GM12878 (cell line): ENCODE results near the gene SERPINF2. TPM values are rescaled to one million over a fixed set of nuclear protein-coding genes. Genes with fewer than 3 reads are reported as not detected.

Experiments used
- ATAC-seq: fragments of 200-7000 bp; cut with Tn5 transposase; 3 replicates; pipeline ENCODE4 v1.9.1; 2020; ENCODE audit warnings: mild to moderate bottlenecking, moderate library complexity
- BruUV-seq: library from RNA; stranded (reverse); fragments of 400-500 nt; replicated peaks from 2 replicates; lab custom pipeline; 2021; lab: Mats Ljungman, UMichigan
- CTCF ChIA-PET: fragments of 300-600 bp; sonication (Branson Sonifier 250); formaldehyde crosslinking; extraction: SDS; loops from one replicate; lab custom pipeline; 2021; ENCODE audit warnings: inconsistent platforms; lab: Yijun Ruan, JAX
- POLR2A ChIA-PET: fragments of 350-600 bp; formaldehyde crosslinking; extraction: SDS; loops from one replicate; lab custom pipeline; 2021; ENCODE audit warnings: inconsistent platforms; lab: Charles Lee
- RAD21 ChIA-PET: fragments of 300-600 bp; sonication (Branson Sonifier 250); formaldehyde crosslinking; loops from one replicate; lab custom pipeline; 2023; ENCODE audit warnings: antibody characterized with exemption; ENCODE audit not compliant: unreplicated experiment; lab: Charles Lee
- SMC1A ChIA-PET: fragments of 300-600 bp; sonication (Branson Sonifier 250); formaldehyde crosslinking; loops from one replicate; lab custom pipeline; 2023; ENCODE audit not compliant: unreplicated experiment, uncharacterized antibody; lab: Charles Lee
- DNase-seq: peaks from one replicate; pipeline ENCODE4 v3.0.0-alpha.2; 2011; ENCODE audit warnings: low read depth, low spot score
- FAIRE-seq: peaks from 3 replicates; lab custom pipeline; 2011; peaks lifted over from hg19 to GRCh38; lab: Jason Lieb, UNC
- H2AFZ ChIP-seq: 2 replicates; pipeline ENCODE4 v1.6.0; 2011; ENCODE audit warnings: low read depth, low read length, control low read depth; ENCODE audit not compliant: control insufficient read depth
- H3K27ac ChIP-seq: 2 replicates; pipeline ENCODE4 v1.5.1; 2011; ENCODE audit warnings: control low read depth; ENCODE audit not compliant: control insufficient read depth, insufficient read depth
- H3K27me3 ChIP-seq, 2 experiments: replicated peaks in 1 of 2; 2 replicates each; pipeline versions ENCODE4 v1.6.0 to v1.6.1; 2011; ENCODE audit warnings: low read length in 1 of 2; ENCODE audit not compliant: control insufficient read depth in 2 of 2, insufficient read depth in 2 of 2
- H3K36me3 ChIP-seq, 2 experiments: 2 replicates each; pipeline ENCODE4 v1.5.1; 2011; ENCODE audit warnings: low read length in 1 of 2; ENCODE audit not compliant: control insufficient read depth in 2 of 2, insufficient read depth in 2 of 2
- H3K4me1 ChIP-seq: 2 replicates; pipeline ENCODE4 v1.6.1; 2011; ENCODE audit warnings: mild to moderate bottlenecking, low read length, moderate library complexity, mixed read lengths; ENCODE audit not compliant: control insufficient read depth, insufficient read depth
- H3K4me2 ChIP-seq: 2 replicates; pipeline ENCODE4 v1.6.0; 2011; ENCODE audit warnings: control low read depth; ENCODE audit not compliant: control insufficient read depth, insufficient read depth
- H3K4me3 ChIP-seq: fragments of 200-600 bp; sonication (generic); 2 replicates; pipeline ENCODE4 v1.5.1; 2016
- H3K79me2 ChIP-seq: 2 replicates; pipeline ENCODE4 v1.6.0; 2011; ENCODE audit warnings: low read length; ENCODE audit not compliant: control insufficient read depth, insufficient read depth
- H3K9ac ChIP-seq: 2 replicates; pipeline ENCODE4 v1.8.0; 2011; ENCODE audit warnings: low read length, control low read depth, mixed read lengths; ENCODE audit not compliant: control insufficient read depth, insufficient read depth
- H3K9me3 ChIP-seq: replicated peaks from 3 replicates; pipeline ENCODE4 v1.5.1; 2011; ENCODE audit warnings: mild to moderate bottlenecking, low read length; ENCODE audit not compliant: control insufficient read depth, insufficient read depth
- H4K20me1 ChIP-seq: 2 replicates; pipeline ENCODE4 v1.6.0; 2011; ENCODE audit not compliant: control insufficient read depth, insufficient read depth
- ASH2L ChIP-seq: fragments of 300-600, 200-600 bp; sonication (generic); IDR thresholded peaks from 2 replicates; pipeline ENCODE4 v1.6.1; 2017; ENCODE audit warnings: low read depth, mild to moderate bottlenecking, borderline replicate concordance
- ATF2 ChIP-seq: IDR thresholded peaks from 2 replicates; pipeline ENCODE4 v1.6.1; 2012; ENCODE audit warnings: low read length, inconsistent platforms
- CBFB ChIP-seq: IDR thresholded peaks from 2 replicates; pipeline ENCODE4 v1.6.1; 2016; ENCODE audit warnings: antibody characterized with exemption, low read depth
- EP300 ChIP-seq, 2 experiments: fragments of 150-350 bp in 1 of 2; IDR thresholded peaks; 2 replicates each; pipeline ENCODE4 v1.6.1; 2011 to 2012; ENCODE audit warnings: low read depth in 2 of 2, low read length in 2 of 2, borderline replicate concordance in 1 of 2, improper control_type of control experiment in 1 of 2, inconsistent platforms in 1 of 2; ENCODE audit not compliant: control insufficient read depth in 1 of 2
- FOXK2 ChIP-seq: fragments of 450-650 bp; IDR thresholded peaks from 2 replicates; pipeline ENCODE4 v1.6.1; 2017; ENCODE audit warnings: mild to moderate bottlenecking, moderate library complexity
- FOXM1 ChIP-seq: IDR thresholded peaks from 2 replicates; pipeline ENCODE4 v1.6.1; 2012; ENCODE audit warnings: low read depth, mild to moderate bottlenecking, inconsistent platforms, low read length, moderate library complexity
- HDGF ChIP-seq: fragments of 450-650 bp; IDR thresholded peaks from 2 replicates; pipeline ENCODE4 v1.6.1; 2016; ENCODE audit warnings: antibody characterized with exemption
- JUND ChIP-seq: IDR thresholded peaks from 2 replicates; pipeline ENCODE4 v1.6.1; 2012; ENCODE audit warnings: low read depth, mild to moderate bottlenecking, low read length, improper control_type of control experiment, moderate library complexity
- KDM1A ChIP-seq: fragments of 200-600 bp; sonication (generic); IDR thresholded peaks from 2 replicates; pipeline ENCODE4 v1.6.1; 2016; ENCODE audit warnings: borderline replicate concordance
- NKRF ChIP-seq: fragments of 450-650 bp; conservative IDR thresholded peaks from 2 replicates; pipeline ENCODE4 v1.6.1; 2017; ENCODE audit warnings: mild to moderate bottlenecking, moderate library complexity
- PAX5 ChIP-seq: IDR thresholded peaks from 2 replicates; pipeline ENCODE4 v1.6.1; 2011; ENCODE audit warnings: low read depth, low read length, borderline replicate concordance
- SP1 ChIP-seq: IDR thresholded peaks from one replicate; pipeline ENCODE4 v1.6.1; 2011; ENCODE audit warnings: low read depth, low read length
- SPI1 ChIP-seq: IDR thresholded peaks from 2 replicates; pipeline ENCODE4 v1.6.1; 2011; ENCODE audit warnings: low read depth, mild to moderate bottlenecking, low read length, moderate library complexity, borderline replicate concordance; ENCODE audit not compliant: insufficient read depth
- TBL1XR1 ChIP-seq: IDR thresholded peaks from 2 replicates; pipeline ENCODE4 v1.6.1; 2012; ENCODE audit warnings: low read depth, low read length, improper control_type of control experiment
- ZBTB11 ChIP-seq: fragments of 450-650 bp; formaldehyde crosslinking; IDR thresholded peaks from 2 replicates; pipeline ENCODE4 v1.5.0; 2022; ENCODE audit warnings: mild to moderate bottlenecking, missing genetic modification characterization
- whole genome bisulfite sequencing: methylation state at CpG from one replicate; pipeline ENCODE4 v1.1.6; 2016; ENCODE audit warnings: low lambda C conversion rate; ENCODE audit not compliant: insufficient replicate concordance, insufficient coverage; ENCODE audit errors: missing lambda C conversion rate; 5-methylcytosine and 5-hydroxymethylcytosine counted together
- in situ Hi-C: fragments of 300-500 bp; cut with MboI; formaldehyde crosslinking; loops from 9 replicates; pipeline ENCODE4 v1.14.3; 2018; ENCODE audit warnings: mixed read lengths
- intact Hi-C: fragments of 100-400 bp; cut with micrococcal nuclease; formaldehyde crosslinking; loops from one replicate; pipeline ENCODE4 v1.14.2; 2022; ENCODE audit not compliant: unreplicated experiment
- polyA plus RNA-seq, 11 experiments: library from polyadenylated mRNA; depleted of rRNA in 4 of 11; unstranded in 6 of 11; stranded (reverse) in 5 of 11; fragments of >200 nt; fragmentation: Nextera tagmentation in 4 of 11; fragmentation: Illumina TruSeq in 1 of 11; extraction: Ambion mirVana in 4 of 11; extraction: Trizol in 1 of 11; gene quantifications; 1 replicate in 1 of 11; 2 replicates in 10 of 11; pipeline versions ENCODE4 v1.2.1 to v1.2.3, GENCODE V29; 2011 to 2016; ENCODE audit warnings: inconsistent platforms in 2 of 11, missing spikeins in 2 of 11, low read depth in 1 of 11
- total RNA-seq, 4 experiments: library from RNA; depleted of rRNA in 3 of 4; stranded (reverse); fragments of >200 nt in 3 of 4; fragmentation: Illumina TruSeq in 1 of 4; extraction: Trizol in 1 of 4; gene quantifications; 2 replicates each; pipeline versions ENCODE4 v1.2.1 to v1.2.3, GENCODE V29; 2013 to 2021

Gene SERPINF2
- total and polyA plus RNA-seq, 10 of the 15 experiments (the other 5 are each of a cell fraction or from before 2014, with no cell fraction given) = 0.04 to 0.21 (median 0.12) TPM; not detected in 6

- TF ChIP-seq ATF2 (no peak), JUND (no peak), KDM1A (no peak), NKRF (no peak)
Observed at GRCh38 chr17:1744551-1745512, 2.2 kb downstream of the SERPINF2 start (continued).

GRCh38 chr17:1745513-1746020 is 2.9 kb downstream of the SERPINF2 start:
- ChIA-PET RAD21 (no interaction called here), CTCF (no interaction called here), POLR2A (interaction anchor here (0.6 kb wide), 1 partner anchor 10 kb away, joined by 3 read pairs; no protein-coding TSS in a partner anchor), SMC1A (no interaction called here)
- H3K9me3 ChIP-seq = no peaks in the 10 kb centered on the region
- H2AFZ ChIP-seq = no peak overlapping the region
- H3K79me2 ChIP-seq = no peaks in the 10 kb centered on the region
- H4K20me1 ChIP-seq = no peaks in the 10 kb centered on the region
- in situ Hi-C loops = no loop called here
- no peak overlapping the region for H3K4me3 ChIP-seq
- ATAC-seq = no peak
- no peaks in the 10 kb centered on the region; a peak in 1 of 4 replicates for H3K36me3 ChIP-seq
- no peak overlapping the region for H3K27ac ChIP-seq
- H3K27me3 ChIP-seq = no peaks in the 10 kb centered on the region
- H3K9ac ChIP-seq = no peak overlapping the region
- BruUV-seq = no TSS peak
- no peaks in the 10 kb centered on the region for H3K4me1 ChIP-seq
- FAIRE-seq = no peak
- WGBS = 73% methylated on average over 8 of the region's 12 CpGs
- intact Hi-C loops = no loop called here
- DNase-seq = no peak
- H3K4me2 ChIP-seq = no peak overlapping the region
- TF ChIP-seq EP300 (IDR thresholded peaks at IDR 0.05; ENCODE audit: borderline replicate concordance in 1 of 2, control insufficient read depth in 1 of 2, low read depth in 2 of 2, low read length in 2 of 2) = no peak
- TF ChIP-seq PAX5 = no peak
- no peak for TF ChIP-seq HDGF
- no peak for TF ChIP-seq CBFB
- no peak for TF ChIP-seq FOXM1
- no peak for TF ChIP-seq TBL1XR1
- no peak for TF ChIP-seq SP1
- no peak for TF ChIP-seq ASH2L
- no peak for TF ChIP-seq FOXK2
- TF ChIP-seq SPI1 = no peak
- no peak for TF ChIP-seq ZBTB11 (CRISPR knock-in tag)
